Measurements from ENCODE around the gene RETREG1. TPM values are rescaled to one million over a fixed set of nuclear protein-coding genes. Genes with fewer than 3 reads are reported as not detected.
"Not testable (repeated sequence)": the region's sequence is repeated elsewhere in the genome, so short reads cannot be mapped to it uniquely, and the experiment has no call there.

Gene RETREG1
- total and polyA plus RNA-seq, 12 donors, result 14.6 to 337 (median 216) TPM

- no peak for ATAC-seq
- TF ChIP-seq CTCF (IDR thresholded peaks at IDR 0.05), result no peak
- intact Hi-C loops (cut with DNase I), result loop anchor here in 3 of 10 donors (2.0 to 10.0 kb wide), 4 partner anchors 39 to 117 kb away; no protein-coding TSS in a partner anchor
- H3K27me3 ChIP-seq, result no peaks in the 10 kb centered on the region
- no peak for DNase-seq
- peaks cover 0 to 61% (median 16%) of the 10 kb centered on the region in 9 donors for H3K4me1 ChIP-seq
- H3K4me3 ChIP-seq, result no peak overlapping the region
- H3K27ac ChIP-seq, result peak overlapping the region in 9 of 10 donors; percentile 36 to 86 (median 67)
- H3K36me3 ChIP-seq, result no peaks in the 10 kb centered on the region
- 69% methylated on average over 8 of the region's 8 CpGs for WGBS, 2 donors
- no peaks in the 10 kb centered on the region for H3K9me3 ChIP-seq
Observed at GRCh38 chr5:16547200-16547842, 69.5 kb downstream of the RETREG1 start.

DNA sequence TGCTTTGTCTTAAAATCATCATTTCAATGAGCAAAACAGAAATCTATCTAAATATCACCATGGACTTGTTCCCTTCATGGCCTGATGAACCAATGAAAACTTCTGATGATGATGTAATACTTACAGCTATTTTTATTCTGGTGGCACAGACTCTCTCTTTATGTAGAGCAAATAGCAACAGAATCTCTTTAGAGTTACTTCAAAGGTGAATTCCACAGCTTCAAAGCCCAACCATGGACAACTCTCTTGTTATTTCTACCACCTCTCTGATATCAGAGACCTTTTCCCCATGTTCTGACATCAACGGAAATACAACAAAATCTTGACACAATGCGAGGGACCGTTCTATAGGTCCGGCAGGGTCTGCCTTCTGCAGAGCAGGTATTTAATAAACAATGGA lies 70.1 kb downstream of the RETREG1 start:
- peaks cover 0 to 59% (median 10%) of the 10 kb centered on the region in 9 donors for H3K4me1 ChIP-seq
- TF ChIP-seq CTCF (IDR thresholded peaks at IDR 0.05), result no peak
- ATAC-seq (peak in 6 of 8 donors; percentile 27 to 70 (median 58)), DNase-seq (no peak)
- H3K27me3 ChIP-seq, result no peaks in the 10 kb centered on the region
- H3K36me3 ChIP-seq, result no peaks in the 10 kb centered on the region
- intact Hi-C loops (cut with DNase I), result loop anchor here in 3 of 10 donors (2.0 to 10.0 kb wide), 4 partner anchors 38 to 118 kb away; no protein-coding TSS in a partner anchor
- 48 to 55% methylated on average over 4 of the region's 4 CpGs for WGBS, 2 donors
- H3K4me3 ChIP-seq, result no peak overlapping the region
- H3K9me3 ChIP-seq, result no peaks in the 10 kb centered on the region
- H3K27ac ChIP-seq, result peak overlapping the region in 9 of 10 donors; percentile 36 to 86 (median 67)

DNA sequence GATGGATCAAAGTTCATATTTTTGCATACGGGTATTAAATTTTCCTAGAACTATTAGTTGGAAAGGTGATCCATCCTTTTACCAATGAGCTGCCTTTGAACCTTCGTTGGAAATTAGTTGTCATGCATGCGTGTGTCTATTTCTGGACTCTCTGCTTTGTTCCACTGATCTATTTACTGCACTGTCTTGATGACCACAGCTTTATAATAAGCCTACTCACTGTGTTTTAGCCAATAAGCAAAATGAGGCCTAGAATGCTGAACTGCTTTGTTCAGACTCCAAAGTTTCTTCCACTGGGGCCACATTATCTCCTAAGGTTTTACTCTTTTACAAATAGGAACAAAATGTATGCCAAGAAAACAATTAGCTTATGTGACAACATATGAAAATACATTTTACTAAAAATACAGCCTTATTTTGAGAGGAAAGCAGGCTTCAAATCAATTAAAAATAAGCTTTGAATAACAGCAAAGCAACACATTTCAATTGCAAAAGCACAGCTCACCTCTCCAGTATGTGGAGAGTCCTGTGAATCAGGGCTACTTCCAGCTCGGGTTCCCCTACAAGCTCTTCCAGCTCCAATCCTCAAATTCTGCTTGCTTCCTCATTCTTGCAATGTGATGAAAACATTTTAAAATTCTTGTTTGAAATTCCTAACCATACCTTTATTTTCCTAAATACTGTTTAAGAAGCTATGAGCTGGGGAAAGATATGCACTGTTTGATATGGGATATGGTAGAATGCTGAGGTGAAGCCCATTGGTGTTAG lies 72.0 kb downstream of the RETREG1 start:
- intact Hi-C loops (cut with DNase I), result loop anchor here in 4 of 10 donors (5.0 to 10.0 kb wide), 3 partner anchors 37 to 120 kb away; no protein-coding TSS in a partner anchor
- 59 to 69% methylated on average over 4 of the region's 4 CpGs for WGBS, 2 donors
- no peak for TF ChIP-seq CTCF (IDR thresholded peaks at IDR 0.05)
- Histone ChIP-seq H3K4me3 (no peak overlapping the region), H3K27ac (peak overlapping the region in 9 of 10 donors; percentile 25 to 86 (median 67)), H3K4me1 (peaks cover 0 to 63% (median 15%) of the 10 kb centered on the region in 9 donors), H3K36me3 (no peaks in the 10 kb centered on the region), H3K27me3 (no peaks in the 10 kb centered on the region), H3K9me3 (no peaks in the 10 kb centered on the region)
- ATAC-seq, result peak in 7 of 8 donors; percentile 55 to 87 (median 69)
- no peak for DNase-seq

DNA sequence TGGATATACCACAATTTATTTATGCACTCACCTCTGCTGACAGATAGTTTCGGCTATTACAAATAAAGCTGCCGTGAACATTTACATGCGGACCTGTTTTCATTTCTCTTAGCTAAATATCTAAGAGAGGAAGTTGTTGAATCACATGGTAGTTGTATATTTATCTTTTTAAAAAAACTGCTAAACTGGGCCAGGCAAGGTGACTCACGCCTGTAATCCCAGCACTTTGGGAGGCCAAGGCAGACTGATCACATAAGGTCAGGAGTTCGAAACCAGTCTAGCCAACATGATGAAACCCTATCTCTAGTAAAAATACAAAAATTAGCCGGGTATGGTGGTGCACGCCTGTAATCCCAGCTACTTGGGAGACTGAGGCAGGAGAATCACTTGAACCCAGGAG lies 73.6 kb downstream of the RETREG1 start:
- intact Hi-C loops (cut with DNase I), result loop anchor here in 2 of 10 donors (5.0 to 10.0 kb wide), 2 partner anchors 36 to 122 kb away; no protein-coding TSS in a partner anchor
- peaks cover 3 to 69% (median 22%) of the 10 kb centered on the region in 9 donors for H3K4me1 ChIP-seq
- WGBS, 2 donors, result 82 to 91% methylated on average over 7 of the region's 7 CpGs
- not testable (repeated sequence) for H3K27me3 ChIP-seq, H3K4me3 ChIP-seq, ATAC-seq, H3K9me3 ChIP-seq, DNase-seq, H3K27ac ChIP-seq, H3K36me3 ChIP-seq

Measured in heart right ventricle (tissue), 16 donors.